Thymus (tissue), 11 donors: ENCODE results near the gene C5orf58. TPM values are rescaled to one million over a fixed set of nuclear protein-coding genes. Genes with fewer than 3 reads are reported as not detected.

Experiments used
- DNase-seq, 9 donors: peaks; one replicate each; pipeline ENCODE4 v3.0.0-alpha.2; 2013; ENCODE audit warnings: low spot score in 9 of 9, low read depth in 6 of 9, missing footprints in 1 of 9
- H3K27ac ChIP-seq, 2 donors: one replicate each; pipeline ENCODE4 v1.5.1; 2013; ENCODE audit warnings: control low read depth in 1 of 2, low read depth in 1 of 2, low read length in 1 of 2, mild to moderate bottlenecking in 1 of 2, moderate library complexity in 1 of 2
- H3K27me3 ChIP-seq, 2 donors: one replicate each; pipeline ENCODE4 v1.5.1; 2013; ENCODE audit warnings: low read length in 1 of 2; ENCODE audit not compliant: control insufficient read depth in 2 of 2, insufficient read depth in 1 of 2
- H3K36me3 ChIP-seq, 2 donors: one replicate each; pipeline ENCODE4 v1.5.1; 2013; ENCODE audit warnings: low read length in 1 of 2, mild to moderate bottlenecking in 1 of 2, moderate library complexity in 1 of 2; ENCODE audit not compliant: control insufficient read depth in 2 of 2, insufficient read depth in 2 of 2
- H3K4me1 ChIP-seq, 2 donors: one replicate each; pipeline ENCODE4 v1.5.1; 2013; ENCODE audit warnings: low read length in 2 of 2; ENCODE audit not compliant: control insufficient read depth in 2 of 2, insufficient read depth in 2 of 2
- H3K4me3 ChIP-seq, 2 donors: one replicate each; pipeline ENCODE4 v1.5.1; 2013; ENCODE audit warnings: low read length in 2 of 2, control low read depth in 1 of 2, mild to moderate bottlenecking in 1 of 2
- H3K9me3 ChIP-seq, 2 donors: one replicate each; pipeline ENCODE4 v1.5.1; 2013; ENCODE audit warnings: low read length in 1 of 2, mild to moderate bottlenecking in 1 of 2; ENCODE audit not compliant: control insufficient read depth in 2 of 2, insufficient read depth in 1 of 2
- WGBS: extraction: QIAGEN DNeasy Blood & Tissue Kit; methylation state at CpG from one replicate; pipeline ENCODE4 v1.1.7; 2013; 5-methylcytosine and 5-hydroxymethylcytosine counted together
- polyA plus RNA-seq: library from polyadenylated mRNA; stranded (reverse); fragments of 200-250 nt; gene quantifications from one replicate; pipeline ENCODE4 v1.2.3, GENCODE V29; 2013
- total RNA-seq: library from RNA; stranded (reverse); fragments of 120-200 nt; gene quantifications from one replicate; pipeline ENCODE4 v1.2.4, GENCODE V29; 2013
- donor health status: healthy.

The C5orf58 gene
- total and polyA plus RNA-seq, 2 donors: 0.48 TPM; not detected in 1

DNA sequence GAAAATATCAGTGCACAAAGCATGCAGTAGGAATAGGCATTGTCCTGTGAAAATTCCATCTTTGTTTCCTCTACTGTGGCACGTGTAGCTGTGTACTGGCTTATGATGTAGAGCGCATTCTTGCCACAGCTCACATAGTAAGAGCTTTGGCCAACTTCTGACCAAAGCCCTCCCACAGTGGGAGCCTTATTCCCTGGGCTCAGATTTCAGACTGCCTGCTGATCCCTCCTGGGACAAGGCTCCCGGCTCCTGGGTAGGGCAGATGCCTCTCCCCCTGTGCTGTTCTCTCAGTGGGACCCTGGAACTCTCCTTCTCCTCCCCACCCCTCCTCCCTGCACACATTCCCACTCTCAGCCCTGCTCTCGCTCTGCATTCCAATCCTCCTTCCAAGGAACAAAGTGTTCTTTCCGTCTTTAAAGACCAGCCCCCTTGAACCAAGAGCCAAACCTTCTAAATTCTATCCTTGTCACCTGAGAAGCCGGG is 47.3 kb downstream of the C5orf58 start:
- H3K36me3 ChIP-seq: peaks cover 17 to 66% of the 10 kb centered on the region in 2 donors
- peak overlapping the region; percentile 91 to 97 for H3K27ac ChIP-seq
- 75% methylated on average over 6 of the region's 6 CpGs for WGBS
- H3K9me3 ChIP-seq: no peaks in the 10 kb centered on the region
- H3K27me3 ChIP-seq: no peaks in the 10 kb centered on the region
- H3K4me3 ChIP-seq: peak overlapping the region in 1 of 2 donors; percentile 3
- peaks cover 32 to 86% of the 10 kb centered on the region in 2 donors for H3K4me1 ChIP-seq
- no peak for DNase-seq

DNA sequence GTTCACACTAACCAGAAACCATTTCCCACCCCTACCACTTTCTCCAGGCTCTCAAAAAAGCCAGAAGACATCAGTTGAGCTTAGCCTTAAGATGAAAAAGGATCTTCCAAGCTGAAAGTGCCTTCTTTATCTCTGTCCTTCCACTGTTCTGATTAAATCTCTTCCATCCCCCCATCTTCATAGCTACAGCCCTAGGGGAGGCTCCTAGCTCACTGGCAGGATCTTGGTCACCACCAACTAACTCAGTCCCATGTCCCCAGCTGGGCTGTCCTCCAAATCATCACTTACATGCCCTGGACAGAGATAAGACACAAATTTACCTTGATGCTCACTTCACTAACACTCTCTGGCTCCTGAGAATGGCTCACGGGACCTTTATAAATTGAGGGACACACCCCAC is 50.5 kb downstream of the C5orf58 start:
- H3K4me1 ChIP-seq: peaks cover 24 to 82% of the 10 kb centered on the region in 2 donors
- no peaks in the 10 kb centered on the region for H3K27me3 ChIP-seq
- peaks cover 39 to 78% of the 10 kb centered on the region in 2 donors for H3K36me3 ChIP-seq
- H3K27ac ChIP-seq: peak overlapping the region; percentile 53 to 75
- H3K9me3 ChIP-seq: no peaks in the 10 kb centered on the region
- no peak for DNase-seq
- H3K4me3 ChIP-seq: no peak overlapping the region
- WGBS: 95% methylated on average over 1 of the region's 1 CpG

DNA sequence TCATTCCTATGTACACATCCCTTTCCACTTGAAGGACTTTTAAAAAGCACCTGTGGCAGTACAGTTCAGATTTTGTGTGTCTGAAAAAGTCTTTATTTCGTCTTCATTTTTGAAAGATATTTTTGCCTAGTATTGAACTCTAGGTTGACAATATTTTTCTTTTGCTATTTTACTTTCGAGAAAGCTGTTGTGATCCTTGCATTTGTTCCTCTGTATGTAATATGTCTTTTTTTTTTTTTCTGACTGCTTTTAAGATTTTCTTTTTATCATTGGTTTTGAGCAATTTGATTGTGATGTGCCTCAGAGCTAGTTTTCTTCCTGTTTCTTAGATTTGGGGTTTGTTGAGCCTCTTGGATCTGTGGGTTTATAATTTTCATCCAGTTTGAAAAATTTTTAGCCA is 51.4 kb downstream of the C5orf58 start:
- 90% methylated on average over 2 of the region's 2 CpGs for WGBS
- H3K4me1 ChIP-seq: peaks cover 27 to 82% of the 10 kb centered on the region in 2 donors

DNA sequence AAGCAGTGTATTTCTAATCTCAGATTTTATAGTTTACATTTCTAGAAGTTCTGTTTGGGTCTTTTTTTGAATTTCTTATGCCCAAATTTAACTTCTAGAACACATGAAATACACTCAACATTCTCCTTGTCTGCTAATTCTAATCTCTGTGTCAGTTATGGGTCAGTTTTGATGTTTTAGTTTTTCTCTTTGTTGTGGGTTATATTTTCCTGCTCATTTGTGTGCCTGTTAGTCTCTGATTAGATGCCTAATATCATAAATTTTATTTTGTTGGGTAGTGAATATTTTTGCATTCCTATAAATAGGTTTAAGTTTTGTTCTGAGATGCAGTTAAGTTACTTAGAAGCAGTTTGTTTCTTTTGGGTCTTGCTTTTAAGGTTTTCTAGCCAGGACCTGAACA is 52.4 kb downstream of the C5orf58 start:
- DNase-seq: no peak
- Histone ChIP-seq H3K27ac (no peak overlapping the region), H3K4me3 (no peak overlapping the region), H3K4me1 (peaks cover 21 to 81% of the 10 kb centered on the region in 2 donors), H3K36me3 (peaks cover 56 to 86% of the 10 kb centered on the region in 2 donors), H3K27me3 (no peaks in the 10 kb centered on the region), H3K9me3 (no peaks in the 10 kb centered on the region)

More for the DNA sequence above, 51.4 kb downstream of the C5orf58 start:
- Histone ChIP-seq H3K9me3 (no peaks in the 10 kb centered on the region), H3K36me3 (peaks cover 48 to 84% of the 10 kb centered on the region in 2 donors), H3K27me3 (no peaks in the 10 kb centered on the region), H3K4me3 (no peak overlapping the region), H3K27ac (no peak overlapping the region)
- DNase-seq: no peak

DNA sequence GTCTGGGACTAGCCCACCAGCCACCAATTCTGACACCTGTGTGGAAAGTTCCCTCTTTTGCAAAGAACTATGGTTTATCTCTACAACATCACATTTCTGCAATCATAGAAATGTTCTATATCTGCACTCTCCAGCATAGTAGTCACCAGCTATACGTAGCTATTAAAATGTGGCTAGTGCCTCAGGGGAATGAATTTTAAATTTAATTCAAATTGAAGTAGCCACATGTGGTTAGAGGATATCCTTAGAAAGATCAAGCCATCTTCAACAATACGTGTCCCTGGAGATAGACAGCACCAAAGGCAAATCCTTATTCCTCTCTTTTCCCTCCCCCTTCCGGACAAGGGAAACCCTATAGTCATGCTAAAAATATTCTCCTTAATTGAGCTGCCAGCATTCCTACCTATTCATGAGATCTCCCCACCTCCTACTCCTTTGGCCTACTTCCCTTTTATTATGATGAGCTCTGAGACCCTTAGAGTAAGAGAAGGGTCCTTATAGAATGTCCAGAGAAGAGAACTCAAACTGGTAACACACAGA is 53.7 kb downstream of the C5orf58 start:
- peaks cover 66 to 87% of the 10 kb centered on the region in 2 donors for H3K36me3 ChIP-seq
- H3K4me3 ChIP-seq: no peak overlapping the region
- no peak for DNase-seq
- H3K9me3 ChIP-seq: no peaks in the 10 kb centered on the region
- WGBS: 88% methylated on average over 3 of the region's 3 CpGs
- no peaks in the 10 kb centered on the region for H3K27me3 ChIP-seq
- peaks cover 26 to 79% of the 10 kb centered on the region in 2 donors for H3K4me1 ChIP-seq
- peak overlapping the region; percentile 30 to 36 for H3K27ac ChIP-seq

DNA sequence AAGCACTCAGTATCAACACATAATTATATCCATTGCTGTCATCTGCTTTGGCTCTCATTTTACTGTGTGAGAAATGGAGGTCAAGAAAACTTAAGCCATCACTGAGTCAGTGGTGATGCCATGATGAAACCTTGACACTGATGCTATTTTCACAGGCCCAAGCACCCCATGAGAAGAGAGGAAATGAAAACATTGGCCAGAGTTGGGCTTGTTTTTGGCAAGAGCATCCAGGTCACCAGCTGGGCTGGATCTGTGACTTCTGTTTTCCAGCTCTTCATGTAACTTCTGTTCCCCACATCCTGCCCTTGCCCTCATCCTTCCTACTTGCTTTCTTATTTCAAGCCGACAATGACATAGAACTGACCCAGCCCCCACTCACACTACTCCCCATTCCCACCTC is 54.7 kb downstream of the C5orf58 start:
- H3K4me1 ChIP-seq: peaks cover 31 to 78% of the 10 kb centered on the region in 2 donors
- H3K9me3 ChIP-seq: no peaks in the 10 kb centered on the region
- 11% methylated on average over 1 of the region's 1 CpG for WGBS
- no peak for DNase-seq
- H3K4me3 ChIP-seq: no peak overlapping the region
- no peaks in the 10 kb centered on the region for H3K27me3 ChIP-seq
- peaks cover 74 to 87% of the 10 kb centered on the region in 2 donors for H3K36me3 ChIP-seq
- H3K27ac ChIP-seq: peak overlapping the region; percentile 65 to 72

DNA sequence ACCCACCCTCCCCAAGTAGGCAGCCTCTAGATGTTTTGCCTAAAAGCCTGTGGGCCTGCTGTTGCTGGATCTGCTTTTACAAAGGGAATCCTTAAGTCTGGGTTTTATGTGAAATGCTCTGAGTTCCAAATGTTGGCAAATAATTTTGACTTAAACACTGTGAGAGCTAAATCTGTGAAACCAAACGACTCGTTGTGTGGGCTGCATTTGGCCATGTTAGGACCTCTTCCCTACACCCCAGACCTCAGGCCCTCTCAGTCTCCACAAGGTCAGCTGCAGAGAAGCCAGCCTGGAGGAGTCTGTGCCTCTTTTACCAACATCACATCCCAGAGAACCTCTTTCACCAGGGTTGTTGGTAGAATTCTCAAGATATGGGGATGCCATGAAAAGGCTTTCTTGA is 55.4 kb downstream of the C5orf58 start:
- 84% methylated on average over 2 of the region's 2 CpGs for WGBS
- H3K27me3 ChIP-seq: no peaks in the 10 kb centered on the region
- peaks cover 73 to 87% of the 10 kb centered on the region in 2 donors for H3K36me3 ChIP-seq
- H3K4me3 ChIP-seq: no peak overlapping the region
- H3K27ac ChIP-seq: peak overlapping the region; percentile 64 to 65
- peaks cover 32 to 79% of the 10 kb centered on the region in 2 donors for H3K4me1 ChIP-seq
- no peak for DNase-seq
- H3K9me3 ChIP-seq: no peaks in the 10 kb centered on the region

DNA sequence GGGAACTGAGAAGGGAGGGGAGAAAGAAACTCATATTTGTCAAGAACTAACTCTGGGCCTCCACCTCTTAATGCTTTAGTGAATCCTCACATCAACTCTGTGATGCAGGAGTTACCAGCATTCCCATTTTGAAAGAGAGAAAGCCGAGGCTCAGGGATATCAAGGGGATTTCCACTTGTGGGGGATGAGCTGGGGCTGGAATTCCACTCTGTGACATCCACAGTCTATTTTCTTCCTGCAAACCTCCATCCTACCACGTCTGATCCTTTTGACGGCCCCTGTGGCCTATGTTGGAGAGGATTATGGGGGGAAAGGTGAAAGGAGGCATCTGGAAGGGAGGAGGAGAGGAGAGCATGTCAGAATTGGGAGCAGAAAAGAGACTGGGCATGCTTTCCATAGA is 55.8 kb downstream of the C5orf58 start:
- H3K9me3 ChIP-seq: no peaks in the 10 kb centered on the region
- H3K27me3 ChIP-seq: no peaks in the 10 kb centered on the region
- 94% methylated on average over 3 of the region's 3 CpGs for WGBS
- DNase-seq: no peak
- no peak overlapping the region for H3K4me3 ChIP-seq
- H3K36me3 ChIP-seq: peaks cover 69 to 87% of the 10 kb centered on the region in 2 donors
- H3K4me1 ChIP-seq: peaks cover 34 to 79% of the 10 kb centered on the region in 2 donors
- H3K27ac ChIP-seq: peak overlapping the region; percentile 64 to 65

DNA sequence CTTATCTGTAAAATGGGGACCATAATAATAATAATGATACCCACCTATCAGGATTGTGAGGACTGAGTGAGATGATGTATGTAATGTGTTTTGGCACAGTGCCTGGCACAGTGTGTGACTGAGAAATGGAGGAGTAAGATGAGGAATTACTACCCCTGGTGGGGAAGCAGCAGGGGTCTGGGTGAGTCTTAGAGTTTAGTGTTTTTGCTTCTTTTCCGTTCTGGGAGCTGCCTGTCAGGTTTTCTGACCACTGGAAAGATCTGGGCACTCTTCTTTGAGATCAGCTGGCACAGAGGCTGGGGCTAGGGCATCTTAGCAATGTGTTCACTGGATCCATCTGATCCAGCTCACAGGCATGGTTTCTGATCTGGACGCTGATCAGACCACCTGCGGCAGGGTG is 56.3 kb downstream of the C5orf58 start:
- peak overlapping the region; percentile 65 to 71 for H3K27ac ChIP-seq
- H3K9me3 ChIP-seq: no peaks in the 10 kb centered on the region
- 98% methylated on average over 3 of the region's 3 CpGs for WGBS
- peaks cover 69 to 85% of the 10 kb centered on the region in 2 donors for H3K36me3 ChIP-seq
- no peaks in the 10 kb centered on the region for H3K27me3 ChIP-seq
- no peak overlapping the region for H3K4me3 ChIP-seq
- H3K4me1 ChIP-seq: peaks cover 32 to 74% of the 10 kb centered on the region in 2 donors
- no peak for DNase-seq
